Umbilical cord (tissue), 2 donors: Measurements from ENCODE around the gene CNIH1. TPM values are rescaled to one million over a fixed set of nuclear protein-coding genes. Genes with fewer than 3 reads are reported as not detected.
"Not testable (repeated sequence)": the region's sequence is repeated elsewhere in the genome, so short reads cannot be mapped to it uniquely, and the experiment has no call there.

Source experiments
- DNase-seq: peaks from one replicate; pipeline ENCODE4 v3.0.0-alpha.2; 2015; ENCODE audit warnings: low spot score
- total RNA-seq: library from RNA; depleted of rRNA; stranded (reverse); fragments of >200 nt; gene quantifications from one replicate; pipeline ENCODE4 v1.2.3, GENCODE V29; 2014; ENCODE audit warnings: low replicate concordance; ENCODE audit not compliant: insufficient read depth

CNIH1 gene
- total RNA-seq, 1 donor from 2014 or later, result 112 TPM

GRCh38 chr14:54383835-54384234 lies 57.3 kb downstream of the CNIH1 start:
- no peak for DNase-seq

- DNase-seq, result no peak
Measured at GRCh38 chr14:54381821-54382220, 59.4 kb downstream of the CNIH1 start.

- not testable (repeated sequence) for DNase-seq
Measured at GRCh38 chr14:54380558-54380957, 60.6 kb downstream of the CNIH1 start.

GRCh38 chr14:54378893-54379292 lies 62.3 kb downstream of the CNIH1 start:
- not testable (repeated sequence) for DNase-seq

- no peak for DNase-seq
Measured at GRCh38 chr14:54377501-54377900, 63.7 kb downstream of the CNIH1 start.

- DNase-seq, result peak; percentile 77
Measured at GRCh38 chr14:54374117-54374884, 66.9 kb downstream of the CNIH1 start.

Other genes with a start within 250 kb of the CNIH1 start
- gene CDKN3, start 44.4 kb downstream of the CNIH1 start, total RNA-seq, result 8.7 TPM
- gene GMFB, start 47.6 kb upstream of the CNIH1 start, total RNA-seq, result 66.0 TPM
- 23.4 TPM for gene CGRRF1, start 68.5 kb upstream of the CNIH1 start, total RNA-seq
- 138 TPM for gene SAMD4A, start 125.8 kb upstream of the CNIH1 start, total RNA-seq